Measurements from ENCODE around the gene HOXB7. TPM values are rescaled to one million over a fixed set of nuclear protein-coding genes. Genes with fewer than 3 reads are reported as not detected.

Gene HOXB7
- total RNA-seq, 1 donor from 2014 or later, result 2.4 TPM

GRCh38 chr17:48642843-48643696, 32.3 kb upstream of the HOXB7 start:
- Histone ChIP-seq H3K36me3 (no peaks in the 10 kb centered on the region), H3K4me1 (peaks cover 13% of the 10 kb centered on the region), H3K27me3 (ENCODE audit: low read depth) (peaks cover 99% of the 10 kb centered on the region), H3K4me3 (no peak overlapping the region), H3K27ac (no peak overlapping the region), H3K9me3 (no peaks in the 10 kb centered on the region)
- no peak for TF ChIP-seq CTCF (IDR thresholded peaks at IDR 0.05)
- intact Hi-C loops (cut with DNase I), result no loop called here
- no peak for DNase-seq
- no peak for ATAC-seq

GRCh38 chr17:48642059-48642842, 31.4 kb upstream of the HOXB7 start:
- Histone ChIP-seq H3K4me1 (peaks cover 7% of the 10 kb centered on the region), H3K27me3 (ENCODE audit: low read depth) (peaks cover 99% of the 10 kb centered on the region), H3K9me3 (no peaks in the 10 kb centered on the region), H3K27ac (no peak overlapping the region), H3K36me3 (no peaks in the 10 kb centered on the region), H3K4me3 (no peak overlapping the region)
- no peak for DNase-seq
- TF ChIP-seq CTCF (IDR thresholded peaks at IDR 0.05), result no peak
- ATAC-seq, result no peak
- intact Hi-C loops (cut with DNase I), result no loop called here

- H3K36me3 ChIP-seq, result no peaks in the 10 kb centered on the region
- TF ChIP-seq CTCF (IDR thresholded peaks at IDR 0.05), result no peak
- H3K27me3 ChIP-seq (ENCODE audit: low read depth), result peaks cover 100% of the 10 kb centered on the region
- no peak for ATAC-seq
- DNase-seq, result no peak
- no peak overlapping the region for H3K27ac ChIP-seq
- no peaks in the 10 kb centered on the region for H3K9me3 ChIP-seq
- peaks cover 3% of the 10 kb centered on the region for H3K4me1 ChIP-seq
- intact Hi-C loops (cut with DNase I), result no loop called here
- H3K4me3 ChIP-seq, result no peak overlapping the region
Observed at GRCh38 chr17:48641541-48642058, 30.8 kb upstream of the HOXB7 start.

- Histone ChIP-seq H3K4me1 (no peaks in the 10 kb centered on the region), H3K36me3 (no peaks in the 10 kb centered on the region), H3K27ac (no peak overlapping the region), H3K27me3 (ENCODE audit: low read depth) (peaks cover 100% of the 10 kb centered on the region), H3K9me3 (no peaks in the 10 kb centered on the region), H3K4me3 (no peak overlapping the region)
- intact Hi-C loops (cut with DNase I), result no loop called here
- no peak for TF ChIP-seq CTCF (IDR thresholded peaks at IDR 0.05)
- ATAC-seq, result no peak
- DNase-seq, result no peak
Observed at GRCh38 chr17:48640858-48641180, 30.0 kb upstream of the HOXB7 start.

GRCh38 chr17:48639982-48640857, 29.4 kb upstream of the HOXB7 start:
- intact Hi-C loops (cut with DNase I), result no loop called here
- Histone ChIP-seq H3K9me3 (no peaks in the 10 kb centered on the region), H3K4me1 (no peaks in the 10 kb centered on the region), H3K36me3 (no peaks in the 10 kb centered on the region), H3K4me3 (no peak overlapping the region), H3K27me3 (ENCODE audit: low read depth) (peaks cover 100% of the 10 kb centered on the region), H3K27ac (no peak overlapping the region)
- no peak for DNase-seq
- no peak for TF ChIP-seq CTCF (IDR thresholded peaks at IDR 0.05)
- no peak for ATAC-seq
